ENCODE data around the gene CHDH.

The CHDH gene

GRCh38 chr3:53806182-53807116 is 39.8 kb downstream of the CHDH start:
- no peak for DNase-seq

GRCh38 chr3:53805463-53806159 is 40.6 kb downstream of the CHDH start:
- no peak for DNase-seq

GRCh38 chr3:53804697-53805462 is 41.3 kb downstream of the CHDH start:
- DNase-seq: no peak

GRCh38 chr3:53803816-53804695 is 42.2 kb downstream of the CHDH start:
- no peak for DNase-seq

- DNase-seq: no peak
Measured at GRCh38 chr3:53803124-53803815, 42.9 kb downstream of the CHDH start.

GRCh38 chr3:53802256-53802880 is 43.9 kb downstream of the CHDH start:
- DNase-seq: no peak

GRCh38 chr3:53801319-53801718 is 44.9 kb downstream of the CHDH start:
- DNase-seq: no peak

- DNase-seq: no peak
Measured at GRCh38 chr3:53800041-53800906, 45.9 kb downstream of the CHDH start.

- no peak for DNase-seq
Measured at GRCh38 chr3:53799338-53799865, 46.8 kb downstream of the CHDH start.

GRCh38 chr3:53798144-53798543 is 48.1 kb downstream of the CHDH start:
- no peak for DNase-seq

GRCh38 chr3:53795789-53796560 is 50.2 kb downstream of the CHDH start:
- DNase-seq: no peak

- DNase-seq: no peak
Measured at GRCh38 chr3:53795176-53795575, 51.0 kb downstream of the CHDH start.

GRCh38 chr3:53794597-53794996 is 51.6 kb downstream of the CHDH start:
- DNase-seq: no peak

- DNase-seq: no peak
Measured at GRCh38 chr3:53792866-53793265, 53.4 kb downstream of the CHDH start.

GRCh38 chr3:53791317-53791716 is 54.9 kb downstream of the CHDH start:
- DNase-seq: no peak

- no peak for DNase-seq
Measured at GRCh38 chr3:53790470-53790869, 55.7 kb downstream of the CHDH start.

- DNase-seq: no peak
Measured at GRCh38 chr3:53789459-53789858, 56.8 kb downstream of the CHDH start.

GRCh38 chr3:53788038-53788437 is 58.2 kb downstream of the CHDH start:
- DNase-seq: no peak

- DNase-seq: no peak
Measured at GRCh38 chr3:53787016-53787415, 59.2 kb downstream of the CHDH start.
